ENCODE results near the gene ABLIM1.

DNA sequence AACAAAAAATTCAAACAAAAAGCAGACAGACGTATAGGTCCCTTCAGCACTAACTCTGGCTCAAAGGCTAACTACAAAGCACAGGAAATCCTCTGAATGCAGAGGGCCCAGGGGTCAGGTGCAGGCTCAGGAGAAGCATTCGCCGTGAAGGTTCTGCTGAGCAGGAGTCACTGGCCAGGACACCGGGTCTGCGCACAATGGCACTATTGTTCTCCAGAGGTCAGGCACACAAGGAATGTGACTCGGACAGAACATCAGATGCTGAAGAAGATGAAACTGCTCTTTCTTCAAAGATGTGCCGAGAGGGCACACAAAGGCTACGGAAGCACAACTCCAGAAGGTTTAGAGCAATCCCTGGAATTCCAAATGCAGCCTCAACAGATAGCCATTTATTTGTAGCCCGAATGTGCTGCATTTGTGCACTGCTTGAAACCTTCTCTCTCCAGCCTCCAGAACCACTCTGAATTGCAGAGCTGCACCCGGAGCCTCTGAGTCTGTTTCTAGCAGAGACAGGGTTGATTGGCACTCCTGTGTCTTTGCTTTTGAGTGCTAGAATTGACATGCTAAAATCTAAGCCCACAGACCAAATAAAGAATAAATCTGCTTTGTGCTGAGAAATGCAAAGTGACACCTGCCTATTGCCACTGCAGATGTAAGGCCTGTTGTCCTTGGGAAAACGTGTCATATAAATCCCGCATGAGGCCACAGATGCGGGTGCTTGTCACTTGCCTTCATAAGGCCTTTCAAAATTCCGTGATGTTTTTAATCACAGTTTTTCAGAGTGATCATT is 168.4 kb downstream of the ABLIM1 start:
- no peak for TF ChIP-seq POLR2A (IDR thresholded peaks at IDR 0.05)
- no peak for TF ChIP-seq POLR2AphosphoS5 (IDR thresholded peaks at IDR 0.05)
- TF ChIP-seq, protein P1, sequence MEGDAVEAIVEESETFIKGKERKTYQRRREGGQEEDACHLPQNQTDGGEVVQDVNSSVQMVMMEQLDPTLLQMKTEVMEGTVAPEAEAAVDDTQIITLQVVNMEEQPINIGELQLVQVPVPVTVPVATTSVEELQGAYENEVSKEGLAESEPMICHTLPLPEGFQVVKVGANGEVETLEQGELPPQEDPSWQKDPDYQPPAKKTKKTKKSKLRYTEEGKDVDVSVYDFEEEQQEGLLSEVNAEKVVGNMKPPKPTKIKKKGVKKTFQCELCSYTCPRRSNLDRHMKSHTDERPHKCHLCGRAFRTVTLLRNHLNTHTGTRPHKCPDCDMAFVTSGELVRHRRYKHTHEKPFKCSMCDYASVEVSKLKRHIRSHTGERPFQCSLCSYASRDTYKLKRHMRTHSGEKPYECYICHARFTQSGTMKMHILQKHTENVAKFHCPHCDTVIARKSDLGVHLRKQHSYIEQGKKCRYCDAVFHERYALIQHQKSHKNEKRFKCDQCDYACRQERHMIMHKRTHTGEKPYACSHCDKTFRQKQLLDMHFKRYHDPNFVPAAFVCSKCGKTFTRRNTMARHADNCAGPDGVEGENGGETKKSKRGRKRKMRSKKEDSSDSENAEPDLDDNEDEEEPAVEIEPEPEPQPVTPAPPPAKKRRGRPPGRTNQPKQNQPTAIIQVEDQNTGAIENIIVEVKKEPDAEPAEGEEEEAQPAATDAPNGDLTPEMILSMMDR (IDR thresholded peaks at IDR 0.05): no peak
- no peak for TF ChIP-seq EP300 (IDR thresholded peaks at IDR 0.05)
